Glutamatergic neuron (in vitro differentiated cells): ENCODE data around the gene NR1H3. TPM values are rescaled to one million over a fixed set of nuclear protein-coding genes. Genes with fewer than 3 reads are reported as not detected.

Experiments used
- DNase-seq: peaks from one replicate; pipeline ENCODE4 v3.0.0; 2022
- H3K27ac Mint-ChIP-seq: one replicate; pipeline ENCODE4 v1.8.0; 2020; ENCODE audit warnings: mild to moderate bottlenecking, mixed read lengths, inconsistent platforms; ENCODE audit not compliant: unreplicated experiment
- H3K27me3 Mint-ChIP-seq: one replicate; pipeline ENCODE4 v1.8.0; 2020; ENCODE audit warnings: mild to moderate bottlenecking, moderate library complexity, mixed read lengths, inconsistent platforms; ENCODE audit not compliant: unreplicated experiment
- H3K36me3 Mint-ChIP-seq: one replicate; pipeline ENCODE4 v1.8.0; 2020; ENCODE audit warnings: mild to moderate bottlenecking, mixed read lengths, inconsistent platforms; ENCODE audit not compliant: unreplicated experiment
- H3K4me1 Mint-ChIP-seq: one replicate; pipeline ENCODE4 v1.8.0; 2020; ENCODE audit warnings: mild to moderate bottlenecking, low read depth, mixed read lengths, inconsistent platforms; ENCODE audit not compliant: unreplicated experiment
- H3K4me3 Mint-ChIP-seq: one replicate; pipeline ENCODE4 v1.8.0; 2020; ENCODE audit warnings: mild to moderate bottlenecking, mixed read lengths, inconsistent platforms; ENCODE audit not compliant: unreplicated experiment
- H3K9me3 Mint-ChIP-seq: one replicate; pipeline ENCODE4 v1.8.0; 2020; ENCODE audit warnings: mild to moderate bottlenecking, moderate library complexity, mixed read lengths, inconsistent platforms; ENCODE audit not compliant: unreplicated experiment
- total RNA-seq: library from RNA; stranded (reverse); fragmentation: NEBNext Ultra II Directional; extraction: Animal tissue kit (Norgen Biotek cat#: 25700); gene quantifications from one replicate; pipeline ENCODE4 v1.2.1, GENCODE V29; 2021; ENCODE audit not compliant: unreplicated experiment
- TF ChIP-seq, protein P1 (sequence below): fragments of 200-600 bp; sonication (generic); IDR thresholded peaks from one replicate; pipeline ENCODE4 v1.5.0; 2021; ENCODE audit not compliant: partially characterized antibody, unreplicated experiment

The NR1H3 gene
- total RNA-seq, 1 donor from 2014 or later: 10.5 TPM

DNA sequence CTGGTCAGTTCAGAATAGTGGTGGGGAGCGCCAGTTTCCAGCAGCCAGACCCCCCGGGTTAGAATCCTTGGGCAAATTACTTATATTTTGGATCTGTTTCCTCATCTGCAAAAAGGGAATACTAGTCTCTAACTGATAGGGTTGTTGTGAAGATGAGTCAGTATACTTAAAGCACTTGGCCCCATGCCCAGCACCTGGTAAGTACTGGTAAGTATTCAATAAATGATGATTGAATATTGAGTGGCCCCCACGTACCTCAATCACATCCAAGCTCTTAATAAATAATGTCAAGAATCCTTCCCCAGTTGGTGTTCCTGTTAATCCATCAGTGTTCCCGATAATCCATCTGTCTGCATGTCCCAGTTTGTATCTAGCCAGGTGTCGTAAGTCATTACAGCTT, 21.3 kb upstream of the NR1H3 start:
- peaks cover 5% of the 10 kb centered on the region for H3K27me3 Mint-ChIP-seq
- H3K36me3 Mint-ChIP-seq: no peaks in the 10 kb centered on the region
- no peak overlapping the region for H3K4me3 Mint-ChIP-seq
- H3K9me3 Mint-ChIP-seq: peaks cover 6% of the 10 kb centered on the region
- TF ChIP-seq, protein P1, sequence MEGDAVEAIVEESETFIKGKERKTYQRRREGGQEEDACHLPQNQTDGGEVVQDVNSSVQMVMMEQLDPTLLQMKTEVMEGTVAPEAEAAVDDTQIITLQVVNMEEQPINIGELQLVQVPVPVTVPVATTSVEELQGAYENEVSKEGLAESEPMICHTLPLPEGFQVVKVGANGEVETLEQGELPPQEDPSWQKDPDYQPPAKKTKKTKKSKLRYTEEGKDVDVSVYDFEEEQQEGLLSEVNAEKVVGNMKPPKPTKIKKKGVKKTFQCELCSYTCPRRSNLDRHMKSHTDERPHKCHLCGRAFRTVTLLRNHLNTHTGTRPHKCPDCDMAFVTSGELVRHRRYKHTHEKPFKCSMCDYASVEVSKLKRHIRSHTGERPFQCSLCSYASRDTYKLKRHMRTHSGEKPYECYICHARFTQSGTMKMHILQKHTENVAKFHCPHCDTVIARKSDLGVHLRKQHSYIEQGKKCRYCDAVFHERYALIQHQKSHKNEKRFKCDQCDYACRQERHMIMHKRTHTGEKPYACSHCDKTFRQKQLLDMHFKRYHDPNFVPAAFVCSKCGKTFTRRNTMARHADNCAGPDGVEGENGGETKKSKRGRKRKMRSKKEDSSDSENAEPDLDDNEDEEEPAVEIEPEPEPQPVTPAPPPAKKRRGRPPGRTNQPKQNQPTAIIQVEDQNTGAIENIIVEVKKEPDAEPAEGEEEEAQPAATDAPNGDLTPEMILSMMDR: no peak
- no peak for DNase-seq
- H3K27ac Mint-ChIP-seq: no peak overlapping the region
- H3K4me1 Mint-ChIP-seq: peaks cover 4% of the 10 kb centered on the region

DNA sequence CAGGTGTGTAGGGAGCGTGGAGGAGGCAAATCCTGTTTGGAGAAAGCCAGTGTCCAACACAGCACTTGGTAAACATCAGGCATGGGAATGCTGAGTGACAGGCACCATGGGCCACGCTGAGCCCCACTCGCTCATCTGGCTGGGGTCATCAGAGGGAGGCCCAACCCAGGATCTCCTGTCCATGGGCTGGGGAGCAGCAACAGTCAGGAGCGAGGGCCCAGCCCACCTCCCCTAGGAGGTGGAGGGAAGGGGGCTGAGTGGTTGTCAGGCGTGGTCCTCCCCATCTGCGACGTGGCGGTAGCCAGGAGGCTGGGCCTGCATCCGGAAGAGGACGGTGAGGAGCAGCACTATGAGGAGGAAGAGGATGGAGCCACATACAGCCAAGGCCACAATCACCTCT, 17.9 kb upstream of the NR1H3 start:
- peaks cover 4% of the 10 kb centered on the region for H3K27me3 Mint-ChIP-seq
- TF ChIP-seq, protein P1: no peak

DNA sequence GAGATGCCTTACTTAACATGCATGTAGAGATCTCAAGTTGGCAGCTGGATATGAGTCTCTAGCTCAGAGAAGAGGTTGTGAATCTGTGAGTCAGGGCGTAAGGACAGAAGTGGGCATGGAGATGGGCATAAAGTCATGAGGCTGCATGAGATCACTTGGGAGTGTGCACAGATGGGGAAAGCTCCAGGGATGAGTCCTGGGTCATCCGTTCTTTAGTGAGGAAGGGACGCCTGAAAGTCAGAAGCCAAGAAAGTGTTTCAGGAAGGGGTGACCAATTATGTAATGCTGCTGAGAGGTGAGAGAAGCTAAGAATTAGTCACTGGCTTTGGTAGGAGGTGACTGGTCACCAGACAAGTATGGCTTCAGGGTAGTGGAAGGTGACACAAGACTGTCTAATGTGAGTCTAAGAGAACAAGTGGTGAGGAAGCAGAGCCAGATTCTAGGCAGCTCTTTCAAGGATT, 15.9 kb upstream of the NR1H3 start:
- Mint-ChIP-seq H3K4me1 (peaks cover 2% of the 10 kb centered on the region), H3K27me3 (peaks cover 4% of the 10 kb centered on the region), H3K4me3 (no peak overlapping the region), H3K9me3 (peaks cover 9% of the 10 kb centered on the region), H3K36me3 (no peaks in the 10 kb centered on the region), H3K27ac (no peak overlapping the region)
- DNase-seq: no peak
- TF ChIP-seq, protein P1: no peak

More for the DNA sequence above, 17.9 kb upstream of the NR1H3 start:
- DNase-seq: no peak
- Mint-ChIP-seq H3K36me3 (no peaks in the 10 kb centered on the region), H3K9me3 (peaks cover 11% of the 10 kb centered on the region), H3K4me3 (no peak overlapping the region), H3K27ac (no peak overlapping the region), H3K4me1 (peaks cover 2% of the 10 kb centered on the region)

DNA sequence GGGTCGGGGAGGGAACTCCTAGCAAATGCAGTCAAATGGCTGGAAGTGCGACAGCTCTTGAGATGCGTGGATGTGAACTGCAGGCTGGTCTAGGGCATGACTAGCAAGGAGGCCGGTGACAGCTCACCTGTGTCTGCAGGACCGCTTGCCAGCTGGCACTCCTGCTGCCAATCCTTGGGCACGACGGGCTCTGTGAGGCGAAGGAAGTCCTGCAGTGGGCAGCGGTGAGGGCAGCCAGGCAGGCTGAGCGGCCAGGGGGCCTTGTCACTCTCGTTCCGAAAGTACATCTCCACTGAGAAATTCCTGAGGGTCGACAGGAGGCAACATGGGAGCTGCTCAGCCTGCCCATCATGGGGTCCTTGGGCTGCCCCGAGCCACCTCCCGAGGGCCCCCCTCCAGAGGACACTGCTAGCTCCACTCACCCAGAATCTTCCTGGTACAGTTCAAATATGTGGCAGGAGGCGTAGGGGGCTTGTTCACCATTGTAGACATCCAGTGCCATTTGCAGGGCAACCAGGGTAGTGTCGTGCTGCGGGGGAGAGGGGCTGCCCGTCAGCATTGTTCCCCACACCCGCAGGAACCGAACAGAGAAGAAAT, 15.1 kb upstream of the NR1H3 start:
- Mint-ChIP-seq H3K4me3 (no peak overlapping the region), H3K4me1 (peaks cover 1% of the 10 kb centered on the region), H3K27me3 (peaks cover 3% of the 10 kb centered on the region), H3K36me3 (no peaks in the 10 kb centered on the region), H3K27ac (no peak overlapping the region), H3K9me3 (peaks cover 9% of the 10 kb centered on the region)
- DNase-seq: no peak
- TF ChIP-seq, protein P1: no peak

DNA sequence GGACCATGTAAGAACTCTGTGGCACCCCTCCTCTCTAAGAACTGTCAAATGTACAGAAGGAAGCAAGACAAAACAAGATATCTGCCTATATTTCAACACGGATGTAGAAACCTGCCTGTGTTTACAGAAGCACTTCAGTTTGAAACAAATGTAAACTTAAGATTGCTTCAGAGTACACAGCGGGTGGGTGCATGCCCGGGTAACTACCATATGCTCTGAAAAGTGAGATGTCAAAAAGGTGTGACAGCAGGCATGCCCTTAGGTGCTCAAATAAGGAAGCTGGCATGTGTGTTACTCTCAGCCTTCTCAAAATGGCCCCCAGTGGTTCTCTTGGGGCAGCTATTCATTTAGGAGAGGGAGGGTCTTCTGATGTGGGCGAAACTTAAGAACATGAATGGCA, 14.3 kb upstream of the NR1H3 start:
- Mint-ChIP-seq H3K27ac (no peak overlapping the region), H3K27me3 (peaks cover 2% of the 10 kb centered on the region), H3K9me3 (peaks cover 7% of the 10 kb centered on the region), H3K4me1 (no peaks in the 10 kb centered on the region), H3K36me3 (no peaks in the 10 kb centered on the region), H3K4me3 (no peak overlapping the region)
- TF ChIP-seq, protein P1: no peak
- DNase-seq: no peak
